PC-9 (cell line): Measurements from ENCODE around the gene POU3F3.

Experiments used
- CTCF ChIP-seq: fragments of 200-600 bp; sonication (generic); conservative IDR thresholded peaks from 2 replicates; pipeline ENCODE4 v1.6.1; 2017; ENCODE audit warnings: mixed run types, antibody characterized with exemption, mild to moderate bottlenecking, moderate library complexity
- EZH2 ChIP-seq: fragments of 200-600 bp; sonication (generic); IDR thresholded peaks from 2 replicates; pipeline ENCODE4 v1.8.0; 2017; ENCODE audit warnings: antibody characterized with exemption, low read depth

GRCh38 chr2:104840156-104840555 lies 13.8 kb upstream of the POU3F3 start:
- TF ChIP-seq CTCF = no peak
- TF ChIP-seq EZH2 = no peak
